Fibroblast of skin of abdomen (primary cell): ENCODE results near the gene SLC6A1.
A peak's percentile ranks its signal among the peaks of the same experiment; 100 is the strongest.

ENCODE experiments used
- DNase-seq: peaks from one replicate; pipeline ENCODE4 v3.0.0-alpha.2; 2013

SLC6A1 gene

GRCh38 chr3:10972072-10972782 lies 20.3 kb upstream of the SLC6A1 start:
- no peak for DNase-seq

GRCh38 chr3:10973046-10973595 lies 19.4 kb upstream of the SLC6A1 start:
- DNase-seq = no peak

DNA sequence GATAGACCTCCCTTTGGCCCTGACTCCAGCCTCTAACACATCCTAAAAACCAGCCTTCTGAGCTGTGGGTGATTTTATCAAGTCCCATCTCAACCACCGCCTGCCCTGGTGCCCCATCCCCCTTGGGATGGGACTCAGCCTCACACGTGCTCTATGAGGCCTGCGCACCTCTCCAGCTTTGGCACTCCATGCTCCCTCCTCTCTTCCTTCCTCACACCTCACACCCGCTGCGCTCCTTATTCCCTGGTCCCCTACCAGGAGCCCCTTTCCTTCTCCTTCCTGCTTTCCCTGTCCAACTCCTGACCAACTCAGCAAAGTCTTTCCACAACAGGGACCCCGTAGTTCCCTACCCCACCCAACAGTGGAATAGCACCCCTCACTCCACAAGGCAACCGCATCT lies 18.4 kb upstream of the SLC6A1 start:
- no peak for DNase-seq

DNA sequence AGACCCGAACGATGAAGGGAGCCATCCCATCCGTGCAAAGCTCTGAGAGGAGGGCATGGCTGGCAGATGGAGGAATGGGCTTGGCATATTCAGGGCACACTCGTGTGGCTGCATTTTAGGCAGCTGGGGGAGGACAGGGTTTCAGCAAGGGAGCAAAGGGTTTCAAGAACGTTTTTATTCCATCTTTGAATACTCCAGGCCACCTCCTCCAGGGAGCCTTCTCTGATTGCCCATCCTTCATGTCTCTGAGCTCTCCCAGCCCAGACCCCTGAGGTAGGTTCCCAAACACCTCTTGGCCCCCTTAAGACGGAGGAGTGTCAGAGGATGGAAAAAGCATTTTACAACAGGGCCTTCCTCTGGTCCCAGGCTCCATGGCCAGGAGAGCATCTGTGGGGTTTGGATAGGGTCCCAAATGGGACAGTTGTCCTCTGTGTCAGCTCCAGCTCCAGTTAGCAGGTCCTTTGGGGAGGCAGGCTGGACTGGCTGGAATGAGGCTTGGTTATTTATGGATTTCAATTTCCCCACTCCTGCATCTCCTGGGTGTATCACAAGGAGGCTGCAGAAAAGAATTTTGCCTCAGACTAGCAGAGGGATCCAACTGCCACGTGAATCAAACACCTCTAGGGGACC lies 17.7 kb upstream of the SLC6A1 start:
- DNase-seq = no peak

DNA sequence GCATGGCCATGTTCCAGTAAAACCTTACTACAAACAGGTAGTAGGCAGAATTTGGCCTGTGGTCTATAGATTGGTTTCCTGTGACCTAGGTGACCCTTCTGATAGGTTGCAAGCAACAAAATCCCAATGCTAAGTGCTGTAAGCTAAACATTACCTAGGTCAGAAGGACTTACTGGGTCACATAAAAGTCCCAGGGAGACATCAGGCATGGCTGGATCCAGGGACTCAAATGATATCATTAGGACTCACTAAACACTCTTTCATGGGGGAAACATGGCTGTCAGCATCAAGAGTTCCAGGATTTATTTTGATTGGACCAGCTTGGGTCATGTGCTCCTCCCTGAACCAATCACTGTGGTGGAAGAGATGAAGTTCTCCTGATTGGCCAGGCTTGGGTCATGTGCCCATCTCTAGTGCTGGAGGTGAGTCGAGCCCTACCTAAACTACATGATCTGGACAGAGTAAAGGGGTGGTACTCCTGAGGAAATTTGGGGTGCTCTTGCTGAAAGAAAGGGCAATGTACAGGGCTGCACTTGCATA lies 16.8 kb upstream of the SLC6A1 start:
- DNase-seq = no peak

GRCh38 chr3:10976770-10977169 lies 15.8 kb upstream of the SLC6A1 start:
- DNase-seq = no peak

- peak; percentile 86 for DNase-seq
Measured at GRCh38 chr3:10977892-10978510, 14.5 kb upstream of the SLC6A1 start.

DNA sequence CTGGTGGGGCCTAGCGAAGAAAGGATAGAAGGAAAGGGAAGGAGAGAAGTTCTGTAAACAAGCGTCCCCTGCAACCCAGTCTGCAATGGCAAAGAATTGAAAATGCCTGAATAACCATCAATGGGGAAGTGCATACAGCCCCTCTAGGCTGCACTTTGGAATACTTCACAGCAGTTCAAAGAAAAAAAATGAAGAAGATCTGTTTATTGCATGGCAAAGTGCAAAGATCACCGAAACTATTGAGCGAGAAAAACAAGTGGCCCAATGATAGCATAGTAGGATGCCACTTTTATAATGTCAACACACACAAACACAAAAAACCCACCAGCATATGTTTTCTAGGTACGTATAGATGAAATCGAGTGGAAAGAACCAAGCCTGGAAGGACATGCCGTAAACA lies 13.6 kb upstream of the SLC6A1 start:
- DNase-seq = no peak

DNA sequence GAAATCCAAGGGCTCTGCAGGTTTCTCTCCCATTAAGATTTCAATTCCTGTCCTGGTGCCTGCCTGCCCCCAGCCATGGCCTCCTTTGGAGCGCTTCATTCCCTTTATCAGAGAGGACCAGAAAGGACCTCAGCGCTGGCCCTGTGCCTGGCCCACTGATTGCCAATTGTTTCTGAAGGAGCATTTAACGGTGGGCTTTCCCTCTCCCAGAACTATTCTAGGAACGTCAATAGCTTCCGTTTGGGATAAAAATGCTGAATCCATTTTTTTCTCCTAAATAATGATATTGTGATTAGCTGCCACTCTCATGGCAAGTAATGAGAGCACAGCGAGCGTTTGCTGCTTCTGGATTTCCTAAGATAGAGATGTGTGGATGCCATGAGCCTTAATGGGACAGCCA lies 12.2 kb upstream of the SLC6A1 start:
- DNase-seq = no peak

GRCh38 chr3:10981031-10981430 lies 11.5 kb upstream of the SLC6A1 start:
- DNase-seq = no peak

- DNase-seq = peak; percentile 89
Measured at GRCh38 chr3:10981961-10982360, 10.6 kb upstream of the SLC6A1 start.

- no peak for DNase-seq
Measured at GRCh38 chr3:10982782-10983181, 9.8 kb upstream of the SLC6A1 start.

DNA sequence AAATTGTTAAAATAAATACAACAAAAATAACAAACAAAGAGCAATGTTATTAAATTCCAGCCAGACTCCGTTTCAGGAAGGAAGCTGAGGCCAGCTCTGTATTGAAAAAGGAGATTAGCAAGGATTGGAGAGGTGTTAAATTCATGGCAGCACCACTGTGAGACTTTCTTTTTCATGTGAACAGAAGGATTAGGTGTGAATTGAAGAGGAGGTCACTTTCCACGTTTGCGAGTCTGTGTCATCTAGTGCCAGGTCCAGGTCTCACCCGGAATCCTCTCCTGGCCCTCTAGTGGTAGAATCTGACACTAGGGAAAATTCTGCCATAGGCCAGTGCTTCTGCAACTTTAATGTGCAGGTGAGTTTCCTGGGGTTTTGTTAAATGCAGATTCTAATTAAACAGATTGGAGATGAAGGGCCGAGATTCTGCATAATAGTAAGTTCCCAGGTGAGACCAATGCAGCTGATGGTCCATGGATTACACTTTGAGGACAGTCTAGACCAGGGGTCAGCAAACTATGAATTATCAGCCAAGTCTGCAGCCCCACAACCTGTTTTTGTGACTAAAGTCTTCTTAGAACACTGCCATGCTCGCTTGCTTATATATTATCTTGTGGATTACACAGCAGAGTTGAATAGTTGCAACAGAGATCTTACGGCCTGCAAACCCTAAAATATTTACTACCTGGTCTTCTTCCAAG lies 9.2 kb upstream of the SLC6A1 start:
- peak; percentile 24 for DNase-seq

DNA sequence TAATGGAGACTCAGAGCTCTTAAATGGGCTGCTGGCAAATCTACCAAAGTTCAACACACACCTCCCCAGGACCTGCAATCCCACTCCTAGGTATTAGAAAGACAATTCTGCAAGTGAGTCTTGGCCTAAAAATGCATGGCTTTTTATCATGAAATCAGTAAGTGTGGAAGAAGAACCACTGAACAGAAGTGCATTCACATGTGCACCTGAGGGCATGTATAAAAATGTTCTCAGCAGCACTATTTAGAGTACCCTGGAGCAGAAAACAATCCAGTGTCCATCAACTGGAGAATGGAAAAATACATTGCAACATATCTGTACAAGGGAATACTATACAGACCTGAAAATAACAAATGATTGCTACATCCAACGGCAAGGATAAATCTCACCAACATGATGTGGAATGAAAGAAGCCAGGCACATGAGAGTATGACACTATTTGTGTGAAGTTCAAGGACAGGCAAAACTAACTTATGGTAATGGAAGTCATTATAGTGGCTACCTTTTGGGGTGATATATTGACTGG lies 8.1 kb upstream of the SLC6A1 start:
- no peak for DNase-seq

DNA sequence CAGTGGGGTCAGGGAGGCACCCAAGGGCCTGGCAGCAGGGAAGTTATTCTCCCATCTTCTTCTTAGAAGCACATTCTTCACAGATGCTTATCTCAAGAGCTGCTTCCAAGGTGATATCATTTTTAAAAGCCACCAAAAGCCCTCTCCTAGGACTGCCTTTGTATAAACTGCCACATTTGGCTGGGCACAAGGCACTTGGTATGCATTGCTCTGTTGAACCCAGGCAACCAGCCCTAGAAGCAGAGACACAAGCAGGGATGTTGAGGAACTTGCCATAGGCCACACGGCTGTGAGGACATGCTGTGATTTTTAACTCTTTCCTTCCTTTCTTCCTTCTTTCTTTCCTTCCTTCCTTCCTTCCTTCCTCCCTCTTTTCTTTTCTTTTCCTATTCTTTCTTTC lies 7.4 kb upstream of the SLC6A1 start:
- no peak for DNase-seq

DNA sequence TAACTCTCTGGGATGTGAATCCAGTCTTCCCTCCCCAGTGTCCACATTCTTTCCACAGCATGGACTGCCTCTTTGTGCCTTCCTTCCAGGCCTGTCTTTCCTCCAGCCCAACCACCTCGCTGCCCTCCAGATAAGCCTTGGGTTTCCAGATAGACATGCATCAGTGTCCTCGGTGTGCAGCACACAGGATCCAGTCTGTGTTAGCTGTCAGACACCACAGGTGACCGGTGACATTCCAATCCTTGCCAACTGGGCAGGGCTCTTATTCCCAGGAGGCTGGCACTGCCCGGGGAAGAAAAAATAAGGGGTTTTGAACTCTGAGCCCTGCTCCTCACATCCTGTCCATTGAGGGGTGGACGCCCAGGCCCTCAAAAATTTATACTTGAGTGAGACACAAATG lies 6.0 kb upstream of the SLC6A1 start:
- no peak for DNase-seq

- DNase-seq = no peak
Measured at GRCh38 chr3:10988001-10988665, 4.4 kb upstream of the SLC6A1 start.

GRCh38 chr3:10988991-10989484 lies 3.5 kb upstream of the SLC6A1 start:
- DNase-seq = no peak

GRCh38 chr3:10992943-10993728 lies 588 bp downstream of the SLC6A1 start:
- DNase-seq = no peak

DNA sequence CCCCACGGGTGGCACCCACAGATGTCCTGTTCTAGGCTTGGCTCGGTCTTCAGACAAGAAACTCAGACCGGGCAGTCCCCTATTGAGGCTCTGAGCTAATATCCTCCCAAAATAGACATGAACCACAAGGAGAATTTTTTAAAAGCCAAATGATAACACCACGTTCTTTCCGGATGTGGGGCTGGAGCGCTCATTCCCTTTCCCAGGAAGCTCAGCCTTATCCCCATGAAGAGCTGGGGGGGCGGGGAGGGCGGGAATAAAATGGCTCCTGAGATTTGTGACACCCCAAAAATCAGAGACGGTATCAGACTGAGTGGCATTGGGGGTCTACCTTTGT lies 1.1 kb downstream of the SLC6A1 start:
- no peak for DNase-seq

DNA sequence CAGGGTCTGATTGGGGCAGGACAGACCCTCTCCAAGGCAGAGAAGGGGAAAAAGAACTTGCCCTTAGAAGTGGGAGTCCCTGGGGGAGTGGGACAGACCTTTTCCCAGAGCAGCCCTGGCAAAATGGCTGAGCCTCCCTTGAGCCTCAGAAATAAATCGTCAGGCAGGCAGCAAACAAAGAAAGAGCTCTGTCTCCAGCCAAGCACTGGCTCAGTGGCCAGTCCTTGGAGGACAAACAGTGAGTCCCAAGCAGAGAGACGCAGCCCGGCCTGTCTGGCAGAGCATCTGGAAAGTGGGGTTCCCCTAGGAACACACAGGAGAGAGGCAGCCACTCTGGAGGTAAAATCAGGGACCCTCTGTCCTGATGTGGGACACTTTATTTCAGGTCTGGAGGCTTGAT lies 1.8 kb downstream of the SLC6A1 start:
- DNase-seq = no peak
